Astrocyte (in vitro differentiated cells and primary cell): ENCODE data around the gene SPRY2. TPM values are rescaled to one million over a fixed set of nuclear protein-coding genes. Genes with fewer than 3 reads are reported as not detected.

Source experiments
- DNase-seq: peaks from one replicate; pipeline ENCODE4 v3.0.0-alpha.2; 2010; ENCODE audit warnings: low read depth
- FAIRE-seq: peaks from 2 replicates; lab custom pipeline; 2011; peaks lifted over from hg19 to GRCh38; lab: Jason Lieb, UNC
- H2AFZ ChIP-seq: 2 replicates; pipeline ENCODE4 v1.6.0; 2012; ENCODE audit warnings: low read depth, low read length, inconsistent platforms
- H3K27ac ChIP-seq: 2 replicates; pipeline ENCODE4 v1.5.1; 2011; ENCODE audit warnings: low read depth, low read length, inconsistent platforms
- H3K27me3 ChIP-seq: 2 replicates; pipeline ENCODE4 v1.6.0; 2011; ENCODE audit warnings: low read length, inconsistent platforms; ENCODE audit not compliant: insufficient read depth
- H3K36me3 ChIP-seq: 2 replicates; pipeline ENCODE4 v1.5.1; 2011; ENCODE audit warnings: low read length, inconsistent platforms; ENCODE audit not compliant: insufficient read depth
- H3K4me1 ChIP-seq: 2 replicates; pipeline ENCODE4 v1.5.1; 2011; ENCODE audit warnings: low read length, inconsistent platforms; ENCODE audit not compliant: insufficient read depth
- H3K4me2 ChIP-seq: 2 replicates; pipeline ENCODE4 v1.6.0; 2012; ENCODE audit warnings: low read length, inconsistent platforms
- H3K4me3 ChIP-seq: 2 replicates; pipeline ENCODE4 v1.5.1; 2011; ENCODE audit warnings: low read depth, mild to moderate bottlenecking, low read length, inconsistent platforms; ENCODE audit not compliant: insufficient read depth
- H3K79me2 ChIP-seq: 2 replicates; pipeline ENCODE4 v1.6.0; 2012; ENCODE audit warnings: mild to moderate bottlenecking, low read length, inconsistent platforms; ENCODE audit not compliant: insufficient read depth
- H3K9ac ChIP-seq: 2 replicates; pipeline ENCODE4 v1.6.0; 2012; ENCODE audit warnings: mild to moderate bottlenecking, low read length, inconsistent platforms
- H3K9me3 ChIP-seq: 2 replicates; pipeline ENCODE4 v1.5.1; 2012; ENCODE audit warnings: low read depth, mild to moderate bottlenecking, low read length, inconsistent platforms; ENCODE audit not compliant: insufficient read depth
- H4K20me1 ChIP-seq: 2 replicates; pipeline ENCODE4 v1.6.0; 2012; ENCODE audit warnings: low read length, inconsistent platforms; ENCODE audit not compliant: insufficient read depth
- H3K27ac Mint-ChIP-seq: one replicate; pipeline ENCODE4 v1.8.0; 2021; ENCODE audit warnings: mild to moderate bottlenecking, mixed read lengths; ENCODE audit not compliant: unreplicated experiment
- H3K27me3 Mint-ChIP-seq: one replicate; pipeline ENCODE4 v1.8.0; 2021; ENCODE audit warnings: low read depth, mixed read lengths; ENCODE audit not compliant: unreplicated experiment
- H3K36me3 Mint-ChIP-seq: one replicate; pipeline ENCODE4 v1.8.0; 2021; ENCODE audit warnings: low read depth, mixed read lengths; ENCODE audit not compliant: unreplicated experiment
- H3K4me1 Mint-ChIP-seq: one replicate; pipeline ENCODE4 v1.8.0; 2021; ENCODE audit warnings: low read depth, mixed read lengths; ENCODE audit not compliant: unreplicated experiment
- H3K4me3 Mint-ChIP-seq: one replicate; pipeline ENCODE4 v1.8.0; 2021; ENCODE audit warnings: mild to moderate bottlenecking, moderate library complexity, mixed read lengths; ENCODE audit not compliant: unreplicated experiment
- H3K9me3 Mint-ChIP-seq: one replicate; pipeline ENCODE4 v1.8.0; 2021; ENCODE audit warnings: mild to moderate bottlenecking, mixed read lengths; ENCODE audit not compliant: unreplicated experiment
- CTCF ChIP-seq: IDR thresholded peaks from 2 replicates; pipeline ENCODE4 v1.5.1; 2011; ENCODE audit warnings: low read depth, mild to moderate bottlenecking, inconsistent platforms, low read length, moderate library complexity; ENCODE audit not compliant: insufficient read depth
- EZH2 ChIP-seq: IDR thresholded peaks from 2 replicates; pipeline ENCODE4 v1.6.1; 2012; ENCODE audit warnings: mild to moderate bottlenecking, low read length, inconsistent platforms; ENCODE audit not compliant: insufficient read depth
- total RNA-seq: library from RNA; stranded (reverse); gene quantifications from 2 replicates; pipeline ENCODE4 v1.2.1, GENCODE V29; 2021

The SPRY2 gene
- total RNA-seq, 1 donor from 2014 or later: 57.7 TPM

DNA sequence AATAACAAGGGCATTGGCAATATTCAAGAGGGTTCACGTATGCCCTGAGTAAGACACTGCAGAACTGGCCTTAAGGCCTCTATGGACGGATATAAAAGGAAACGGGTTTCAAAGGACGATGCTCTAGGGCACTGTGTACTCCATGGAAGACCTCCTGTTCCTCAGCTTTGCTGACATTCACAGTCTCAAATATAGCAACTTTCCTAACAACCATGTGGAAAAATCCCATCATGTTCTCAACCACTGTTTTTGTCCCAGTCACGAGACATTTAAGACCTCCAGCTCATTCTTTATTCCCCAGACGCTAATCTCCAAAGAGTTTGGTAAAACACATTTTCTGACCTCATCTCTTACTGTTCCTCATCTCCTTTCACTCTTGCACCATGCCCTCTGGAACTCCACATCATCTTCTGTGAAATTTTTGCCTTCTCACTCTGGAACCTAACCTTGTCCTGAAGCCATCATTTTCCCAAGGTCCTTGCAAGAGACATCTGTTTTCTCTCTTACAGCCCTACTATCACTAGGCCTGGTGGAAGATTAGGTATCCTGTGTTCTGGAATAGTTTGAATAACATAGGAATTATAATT is 37.6 kb downstream of the SPRY2 start:
- Histone ChIP-seq H3K27ac (no peak overlapping the region), H3K4me3 (no peak overlapping the region), H2AFZ (no peak overlapping the region), H3K27me3 (no peaks in the 10 kb centered on the region), H3K4me2 (no peak overlapping the region), H3K79me2 (no peaks in the 10 kb centered on the region), H3K4me1 (no peaks in the 10 kb centered on the region), H3K9ac (no peak overlapping the region), H3K36me3 (no peaks in the 10 kb centered on the region), H3K9me3 (no peaks in the 10 kb centered on the region), H4K20me1 (no peaks in the 10 kb centered on the region)
- no peak for TF ChIP-seq EZH2
- no peak for TF ChIP-seq CTCF
- H3K4me3 Mint-ChIP-seq: no peak overlapping the region
- no peaks in the 10 kb centered on the region for H3K36me3 Mint-ChIP-seq
- no peaks in the 10 kb centered on the region for H3K27me3 Mint-ChIP-seq
- no peak overlapping the region for H3K27ac Mint-ChIP-seq
- DNase-seq (no peak), FAIRE-seq (no peak)
- peaks cover 5% of the 10 kb centered on the region for H3K4me1 Mint-ChIP-seq
- no peaks in the 10 kb centered on the region for H3K9me3 Mint-ChIP-seq

GRCh38 chr13:80299046-80299445 is 41.9 kb downstream of the SPRY2 start:
- H4K20me1 ChIP-seq: no peaks in the 10 kb centered on the region
- H2AFZ ChIP-seq: no peak overlapping the region
- Mint-ChIP-seq H3K4me3 (no peak overlapping the region), H3K27ac (no peak overlapping the region), H3K4me1 (peaks cover 2% of the 10 kb centered on the region), H3K27me3 (no peaks in the 10 kb centered on the region), H3K9me3 (no peaks in the 10 kb centered on the region), H3K36me3 (no peaks in the 10 kb centered on the region)
- TF ChIP-seq EZH2: no peak
- TF ChIP-seq CTCF: no peak
- FAIRE-seq (no peak), DNase-seq (no peak)
- no peaks in the 10 kb centered on the region for H3K4me1 ChIP-seq
- H3K4me3 ChIP-seq: no peak overlapping the region
- no peaks in the 10 kb centered on the region for H3K27me3 ChIP-seq
- H3K9me3 ChIP-seq: no peaks in the 10 kb centered on the region
- no peak overlapping the region for H3K4me2 ChIP-seq
- H3K79me2 ChIP-seq: no peaks in the 10 kb centered on the region
- H3K36me3 ChIP-seq: no peaks in the 10 kb centered on the region
- no peak overlapping the region for H3K9ac ChIP-seq
- no peak overlapping the region for H3K27ac ChIP-seq

- H3K27me3 ChIP-seq: no peaks in the 10 kb centered on the region
- no peaks in the 10 kb centered on the region for H3K9me3 Mint-ChIP-seq
- no peak overlapping the region for H3K4me2 ChIP-seq
- no peak overlapping the region for H2AFZ ChIP-seq
- no peaks in the 10 kb centered on the region for H3K36me3 ChIP-seq
- DNase-seq (no peak), FAIRE-seq (no peak)
- no peak for TF ChIP-seq CTCF
- no peak for TF ChIP-seq EZH2
- no peak overlapping the region for H3K4me3 ChIP-seq
- H4K20me1 ChIP-seq: no peaks in the 10 kb centered on the region
- H3K79me2 ChIP-seq: no peaks in the 10 kb centered on the region
- no peak overlapping the region for H3K27ac Mint-ChIP-seq
- H3K27me3 Mint-ChIP-seq: no peaks in the 10 kb centered on the region
- no peaks in the 10 kb centered on the region for H3K9me3 ChIP-seq
- H3K4me1 Mint-ChIP-seq: peaks cover 2% of the 10 kb centered on the region
- no peak overlapping the region for H3K27ac ChIP-seq
- no peaks in the 10 kb centered on the region for H3K36me3 Mint-ChIP-seq
- H3K4me1 ChIP-seq: no peaks in the 10 kb centered on the region
- no peak overlapping the region for H3K9ac ChIP-seq
- H3K4me3 Mint-ChIP-seq: no peak overlapping the region
Measured at GRCh38 chr13:80297503-80297902, 43.4 kb downstream of the SPRY2 start.
